HepG2 (cell line): ENCODE data around the gene ABCG1. TPM values are rescaled to one million over a fixed set of nuclear protein-coding genes. Genes with fewer than 3 reads are reported as not detected.

Experiments used
- ATAC-seq: fragments of 200-7000 bp; cut with Tn5 transposase; 3 replicates; pipeline ENCODE4 v1.9.1; 2020; ENCODE audit warnings: mild to moderate bottlenecking, moderate library complexity
- BruUV-seq: library from RNA; stranded (reverse); fragments of 400-500 nt; replicated peaks from 2 replicates; lab custom pipeline; 2021; lab: Mats Ljungman, UMichigan
- CTCF ChIA-PET: fragments of 300-600 bp; formaldehyde crosslinking; extraction: SDS; loops from one replicate; lab custom pipeline; 2021; ENCODE audit warnings: low total read pairs, inconsistent platforms, low intra/inter-chr PET ratio; lab: Yijun Ruan, JAX
- POLR2A ChIA-PET: fragments of 350-600 bp; sonication (Branson Sonifier 250); formaldehyde crosslinking; loops from one replicate; lab custom pipeline; 2020; ENCODE audit warnings: antibody characterized with exemption, inconsistent platforms; lab: Yijun Ruan, JAX
- DNase-seq: peaks from one replicate; pipeline ENCODE4 v3.0.0-alpha.2; 2015; ENCODE audit warnings: low spot score
- FAIRE-seq: peaks from 3 replicates; lab custom pipeline; 2011; peaks lifted over from hg19 to GRCh38; lab: Jason Lieb, UNC
- H2AFZ ChIP-seq: one replicate; pipeline ENCODE4 v1.6.1; 2011; ENCODE audit warnings: low read length, inconsistent platforms
- H3K27ac ChIP-seq: fragments of 300-600 bp; 3 replicates; pipeline ENCODE4 v1.8.0; 2011; ENCODE audit warnings: mixed run types, mild to moderate bottlenecking, mixed read lengths, low read length, inconsistent platforms; ENCODE audit not compliant: insufficient read depth; ENCODE audit errors: extremely low read length
- H3K27me3 ChIP-seq, 2 experiments: fragments of 200-600 bp in 1 of 2; 2 replicates in 1 of 2; 3 replicates in 1 of 2; pipeline versions ENCODE4 v1.6.0 to v1.8.0; 2011; ENCODE audit warnings: low read length in 2 of 2, mild to moderate bottlenecking in 2 of 2, moderate library complexity in 2 of 2, inconsistent platforms in 1 of 2; ENCODE audit not compliant: insufficient read depth in 2 of 2, control insufficient read depth in 1 of 2
- H3K36me3 ChIP-seq, 2 experiments: fragments of 200-600 bp in 1 of 2; replicated peaks in 1 of 2; 2 replicates in 1 of 2; 3 replicates in 1 of 2; pipeline versions ENCODE4 v1.5.1 to v1.8.0; 2011; ENCODE audit warnings: low read length in 2 of 2, inconsistent platforms in 1 of 2; ENCODE audit not compliant: insufficient read depth in 2 of 2, control insufficient read depth in 1 of 2
- H3K4me1 ChIP-seq: 2 replicates; pipeline ENCODE4 v1.5.1; 2012; ENCODE audit warnings: low read length, inconsistent platforms; ENCODE audit not compliant: insufficient read depth
- H3K4me2 ChIP-seq: 2 replicates; pipeline ENCODE4 v1.6.0; 2011; ENCODE audit warnings: low read depth, low read length, inconsistent platforms
- H3K4me3 ChIP-seq, 3 experiments: fragments of 200-600 bp in 1 of 3; sonication (generic), shearing (Covaris generic) in 1 of 3; replicated peaks in 1 of 3; 2 replicates each; pipeline ENCODE4 v1.5.1; 2011 to 2016; ENCODE audit warnings: low read length in 3 of 3, inconsistent platforms in 2 of 3, low read depth in 2 of 3, mild to moderate bottlenecking in 2 of 3, control low read depth in 1 of 3, mixed read lengths in 1 of 3; ENCODE audit not compliant: insufficient read depth in 1 of 3
- H3K79me2 ChIP-seq: one replicate; pipeline ENCODE4 v1.6.1; 2011; ENCODE audit warnings: low read length, inconsistent platforms; ENCODE audit not compliant: insufficient read depth
- H3K9ac ChIP-seq: 2 replicates; pipeline ENCODE4 v1.6.0; 2011; ENCODE audit warnings: mild to moderate bottlenecking, low read depth, low read length, inconsistent platforms; ENCODE audit not compliant: insufficient read depth
- H3K9me3 ChIP-seq: 2 replicates; pipeline ENCODE4 v1.5.1; 2012; ENCODE audit warnings: mild to moderate bottlenecking, low read length
- H4K20me1 ChIP-seq: 2 replicates; pipeline ENCODE4 v1.6.0; 2011; ENCODE audit warnings: inconsistent platforms, mild to moderate bottlenecking, low read length, moderate library complexity; ENCODE audit not compliant: insufficient read depth
- CBFB ChIP-seq: sonication (generic); formaldehyde crosslinking; IDR thresholded peaks from 2 replicates; pipeline ENCODE4 v1.4.0; 2020; ENCODE audit warnings: missing genetic modification reagents
- EP300 ChIP-seq, 3 experiments: sonication (generic) in 1 of 3; formaldehyde crosslinking in 1 of 3; IDR thresholded peaks; 2 replicates each; pipeline versions ENCODE4 v1.5.1 to v1.6.1; 2011 to 2020; ENCODE audit warnings: low read depth in 2 of 3, low read length in 2 of 3, borderline replicate concordance in 1 of 3, improper control_type of control experiment in 1 of 3, mild to moderate bottlenecking in 1 of 3, missing genetic modification reagents in 1 of 3, moderate library complexity in 1 of 3
- IRX3 ChIP-seq: sonication (generic); formaldehyde crosslinking; IDR thresholded peaks from 2 replicates; pipeline ENCODE4 v1.8.1; 2023; ENCODE audit warnings: mild to moderate bottlenecking, low read depth, missing genetic modification reagents, borderline replicate concordance
- JUNB ChIP-seq: sonication (generic); formaldehyde crosslinking; IDR thresholded peaks from 2 replicates; pipeline ENCODE4 v1.8.0; 2022; ENCODE audit warnings: missing genetic modification reagents, mild to moderate bottlenecking, borderline replicate concordance
- KLF15 ChIP-seq: sonication (generic); formaldehyde crosslinking; IDR thresholded peaks from 2 replicates; pipeline ENCODE4 v1.8.1; 2023; ENCODE audit warnings: borderline replicate concordance, mild to moderate bottlenecking, inconsistent platforms, missing genetic modification reagents, mixed read lengths
- MTA3 ChIP-seq: sonication (generic); formaldehyde crosslinking; IDR thresholded peaks from 2 replicates; pipeline ENCODE4 v1.4.0; 2020; ENCODE audit warnings: missing genetic modification reagents
- NFE2L1 ChIP-seq: sonication (generic); formaldehyde crosslinking; IDR thresholded peaks from 2 replicates; pipeline ENCODE4 v1.4.0; 2020; ENCODE audit warnings: missing genetic modification reagents, mild to moderate bottlenecking, borderline replicate concordance
- PRMT3 ChIP-seq: sonication (generic); formaldehyde crosslinking; IDR thresholded peaks from 2 replicates; pipeline ENCODE4 v1.8.1; 2022; ENCODE audit warnings: low read depth, mild to moderate bottlenecking, moderate library complexity, missing genetic modification reagents, borderline replicate concordance
- PRPF4 ChIP-seq: fragments of 200-400 bp; formaldehyde crosslinking; IDR thresholded peaks from 2 replicates; pipeline ENCODE4 v1.6.1; 2016; ENCODE audit warnings: low read length, low read depth; ENCODE audit not compliant: poor library complexity, severe bottlenecking
- SATB2 ChIP-seq: sonication (generic); formaldehyde crosslinking; IDR thresholded peaks from 2 replicates; pipeline ENCODE4 v1.5.0; 2020; ENCODE audit warnings: missing genetic modification reagents
- TP53 ChIP-seq: sonication (generic); formaldehyde crosslinking; conservative IDR thresholded peaks from 2 replicates; pipeline ENCODE4 v1.4.0; 2020; ENCODE audit warnings: missing genetic modification reagents
- ZNF432 ChIP-seq: sonication (generic); formaldehyde crosslinking; IDR thresholded peaks from 2 replicates; pipeline ENCODE4 v1.5.0; 2020; ENCODE audit warnings: missing genetic modification reagents, mild to moderate bottlenecking, borderline replicate concordance
- ZNF557 ChIP-seq: sonication (generic); formaldehyde crosslinking; IDR thresholded peaks from 2 replicates; pipeline ENCODE4 v1.4.0; 2020; ENCODE audit warnings: missing genetic modification reagents
- WGBS: methylation state at CpG from one replicate; pipeline ENCODE4 v1.1.6; 2017; ENCODE audit warnings: low lambda C conversion rate; 5-methylcytosine and 5-hydroxymethylcytosine counted together
- in situ Hi-C: cut with HindIII; loops from 2 replicates; pipeline ENCODE4 v1.10.0; 2017; ENCODE audit warnings: low pct_unique_long_range_greater_than_20kb; ENCODE audit not compliant: extremely low pct_ligation_motif_present
- intact Hi-C: fragments of 100-400 bp; cut with micrococcal nuclease; formaldehyde crosslinking; loops from one replicate; pipeline ENCODE4 v1.10.0; 2022; ENCODE audit not compliant: unreplicated experiment
- polyA plus RNA-seq, 8 experiments: library from polyadenylated mRNA; depleted of rRNA in 3 of 8; stranded (reverse) in 7 of 8; unstranded in 1 of 8; fragments of >200 nt; fragmentation: Illumina TruSeq in 4 of 8; extraction: Trizol in 4 of 8; gene quantifications; 2 replicates each; pipeline versions ENCODE4 v1.2.1 to v1.2.3, GENCODE V29; 2011 to 2016; ENCODE audit warnings: low read depth in 4 of 8, missing spikeins in 1 of 8, mixed read lengths in 1 of 8; ENCODE audit not compliant: insufficient read depth in 1 of 8
- total RNA-seq, 5 experiments: library from RNA; depleted of rRNA; stranded (reverse); fragments of >200 nt; fragmentation: Illumina TruSeq; extraction: Trizol; gene quantifications; 2 replicates each; pipeline ENCODE4 v1.2.3, GENCODE V29; 2016; ENCODE audit warnings: low read depth in 1 of 5
- TF ChIP-seq, protein P1 (sequence below): IDR thresholded peaks from 2 replicates; pipeline ENCODE4 v1.6.1; 2016; ENCODE audit warnings: low read depth, control low read depth
- TF ChIP-seq, protein P2 (sequence below): sonication (generic); formaldehyde crosslinking; IDR thresholded peaks from 2 replicates; pipeline ENCODE4 v1.5.0; 2020; ENCODE audit warnings: mild to moderate bottlenecking, missing genetic modification reagents, moderate library complexity
- TF ChIP-seq, protein P3 (sequence below): sonication (generic); formaldehyde crosslinking; IDR thresholded peaks from 2 replicates; pipeline ENCODE4 v1.9.0; 2021; ENCODE audit warnings: missing genetic modification reagents, mild to moderate bottlenecking, borderline replicate concordance

Gene ABCG1
- total and polyA plus RNA-seq, 2 of the 13 experiments (the other 11 are each of a cell fraction or from before 2014, with no cell fraction given) = 0.04 TPM; not detected in 1

DNA sequence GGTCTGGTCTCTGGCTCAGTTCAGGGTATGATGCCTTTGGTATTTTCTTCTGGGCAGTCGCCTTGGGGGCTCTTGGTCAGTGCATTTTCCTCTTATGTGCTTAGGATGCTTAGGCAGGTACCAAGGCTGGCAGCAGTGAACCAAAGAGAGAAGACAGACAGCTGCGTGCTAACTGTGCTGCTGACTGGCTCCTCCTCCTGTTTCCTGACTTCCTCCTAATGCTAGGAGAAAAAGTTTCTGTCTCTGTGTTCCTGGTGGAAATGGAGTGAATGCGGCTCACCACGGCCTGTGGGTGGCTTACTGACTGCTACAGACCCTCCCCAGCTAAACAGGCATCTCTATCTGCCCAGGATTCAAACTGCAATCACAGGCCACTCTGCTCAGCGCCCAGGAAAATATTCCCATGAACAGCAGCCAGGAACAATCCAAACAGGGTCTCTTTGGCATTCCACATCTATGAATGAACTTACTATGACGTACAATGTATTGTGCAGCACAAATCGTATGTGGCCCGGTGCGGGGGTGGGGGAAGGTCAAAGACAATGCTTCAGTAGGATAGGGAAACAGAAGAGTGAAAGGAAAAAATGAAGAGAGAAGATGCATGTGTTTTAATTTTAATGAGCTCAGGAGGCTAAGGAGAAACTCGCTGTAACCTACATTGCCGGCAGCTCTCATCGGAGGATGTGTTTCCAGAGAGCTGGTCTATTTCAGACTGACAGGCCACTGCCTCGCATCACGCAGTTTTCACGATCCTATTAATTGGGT is 2.8 kb downstream of the ABCG1 start:
- POLR2A ChIA-PET = no interaction called here
- ATAC-seq = no peak
- no peak overlapping the region for H2AFZ ChIP-seq
- WGBS = 48% methylated on average over 14 of the region's 15 CpGs
- FAIRE-seq = no peak
- DNase-seq = no peak
- CTCF ChIA-PET = no interaction called here
- no peaks in the 10 kb centered on the region for H4K20me1 ChIP-seq
- no peak overlapping the region for H3K4me3 ChIP-seq
- intact Hi-C loops (no loop called here), in situ Hi-C loops (no loop called here)
- H3K9me3 ChIP-seq = no peaks in the 10 kb centered on the region
- no peak overlapping the region for H3K9ac ChIP-seq
- no peak overlapping the region for H3K27ac ChIP-seq
- H3K4me2 ChIP-seq = no peak overlapping the region
- H3K79me2 ChIP-seq = no peaks in the 10 kb centered on the region
- no peak for TF ChIP-seq NFE2L1
- no peak for TF ChIP-seq TP53 (CRISPR knock-in tag)
- TF ChIP-seq PRMT3 (CRISPR knock-in tag) = no peak
- TF ChIP-seq, protein P1, sequence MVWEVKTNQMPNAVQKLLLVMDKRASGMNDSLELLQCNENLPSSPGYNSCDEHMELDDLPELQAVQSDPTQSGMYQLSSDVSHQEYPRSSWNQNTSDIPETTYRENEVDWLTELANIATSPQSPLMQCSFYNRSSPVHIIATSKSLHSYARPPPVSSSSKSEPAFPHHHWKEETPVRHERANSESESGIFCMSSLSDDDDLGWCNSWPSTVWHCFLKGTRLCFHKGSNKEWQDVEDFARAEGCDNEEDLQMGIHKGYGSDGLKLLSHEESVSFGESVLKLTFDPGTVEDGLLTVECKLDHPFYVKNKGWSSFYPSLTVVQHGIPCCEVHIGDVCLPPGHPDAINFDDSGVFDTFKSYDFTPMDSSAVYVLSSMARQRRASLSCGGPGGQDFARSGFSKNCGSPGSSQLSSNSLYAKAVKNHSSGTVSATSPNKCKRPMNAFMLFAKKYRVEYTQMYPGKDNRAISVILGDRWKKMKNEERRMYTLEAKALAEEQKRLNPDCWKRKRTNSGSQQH (CRISPR knock-in tag) = no peak
- no peak for TF ChIP-seq SATB2 (CRISPR knock-in tag)
- TF ChIP-seq MTA3 = no peak
- TF ChIP-seq EP300 (IDR thresholded peaks at IDR 0.05; ENCODE audit: low read depth in 2 of 2, low read length in 2 of 2) = no peak
- TF ChIP-seq EP300 (CRISPR knock-in tag; IDR thresholded peaks at IDR 0.05; ENCODE audit: borderline replicate concordance) = no peak
- no peak for TF ChIP-seq KLF15 (CRISPR knock-in tag)
- TF ChIP-seq IRX3 (CRISPR knock-in tag) = no peak
- TF ChIP-seq, protein P2, sequence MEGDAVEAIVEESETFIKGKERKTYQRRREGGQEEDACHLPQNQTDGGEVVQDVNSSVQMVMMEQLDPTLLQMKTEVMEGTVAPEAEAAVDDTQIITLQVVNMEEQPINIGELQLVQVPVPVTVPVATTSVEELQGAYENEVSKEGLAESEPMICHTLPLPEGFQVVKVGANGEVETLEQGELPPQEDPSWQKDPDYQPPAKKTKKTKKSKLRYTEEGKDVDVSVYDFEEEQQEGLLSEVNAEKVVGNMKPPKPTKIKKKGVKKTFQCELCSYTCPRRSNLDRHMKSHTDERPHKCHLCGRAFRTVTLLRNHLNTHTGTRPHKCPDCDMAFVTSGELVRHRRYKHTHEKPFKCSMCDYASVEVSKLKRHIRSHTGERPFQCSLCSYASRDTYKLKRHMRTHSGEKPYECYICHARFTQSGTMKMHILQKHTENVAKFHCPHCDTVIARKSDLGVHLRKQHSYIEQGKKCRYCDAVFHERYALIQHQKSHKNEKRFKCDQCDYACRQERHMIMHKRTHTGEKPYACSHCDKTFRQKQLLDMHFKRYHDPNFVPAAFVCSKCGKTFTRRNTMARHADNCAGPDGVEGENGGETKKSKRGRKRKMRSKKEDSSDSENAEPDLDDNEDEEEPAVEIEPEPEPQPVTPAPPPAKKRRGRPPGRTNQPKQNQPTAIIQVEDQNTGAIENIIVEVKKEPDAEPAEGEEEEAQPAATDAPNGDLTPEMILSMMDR (CRISPR knock-in tag) = no peak
- TF ChIP-seq, protein P3, sequence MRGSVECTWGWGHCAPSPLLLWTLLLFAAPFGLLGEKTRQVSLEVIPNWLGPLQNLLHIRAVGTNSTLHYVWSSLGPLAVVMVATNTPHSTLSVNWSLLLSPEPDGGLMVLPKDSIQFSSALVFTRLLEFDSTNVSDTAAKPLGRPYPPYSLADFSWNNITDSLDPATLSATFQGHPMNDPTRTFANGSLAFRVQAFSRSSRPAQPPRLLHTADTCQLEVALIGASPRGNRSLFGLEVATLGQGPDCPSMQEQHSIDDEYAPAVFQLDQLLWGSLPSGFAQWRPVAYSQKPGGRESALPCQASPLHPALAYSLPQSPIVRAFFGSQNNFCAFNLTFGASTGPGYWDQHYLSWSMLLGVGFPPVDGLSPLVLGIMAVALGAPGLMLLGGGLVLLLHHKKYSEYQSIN (CRISPR knock-in tag) = no peak
- no peak for TF ChIP-seq ZNF432 (CRISPR knock-in tag)
- no peak for TF ChIP-seq CBFB
- TF ChIP-seq PRPF4 = no peak
- no peak for TF ChIP-seq JUNB (CRISPR knock-in tag)
- TF ChIP-seq ZNF557 (CRISPR knock-in tag) = no peak
- H3K4me1 ChIP-seq = 0 out of 2 replicates have a peak, but pooled peaks cover 11% of the 10 kb centered on the region
- no peaks in the 10 kb centered on the region for H3K36me3 ChIP-seq
- BruUV-seq = no TSS peak
- H3K27me3 ChIP-seq = peaks cover 3 to 74% of the 10 kb centered on the region in 2 experiments; a peak in 4 of 5 replicates
